Measurements from ENCODE around the gene S100A5.
A peak's percentile ranks its signal among the peaks of the same experiment; 100 is the strongest.
"Not testable (repeated sequence)": the region's sequence is repeated elsewhere in the genome, so short reads cannot be mapped to it uniquely, and the experiment has no call there.

S100A5 gene

GRCh38 chr1:153540394-153541361 lies at the start of gene S100A5:
S100A5 (minus strand) TSS chr1:153540934; CDS start chr1:153540191, 743 bp downstream.
- peak; percentile 54 for DNase-seq

GRCh38 chr1:153588482-153588881 lies 47.7 kb upstream of the S100A5 start:
- DNase-seq = no peak

GRCh38 chr1:153588033-153588432 lies 47.3 kb upstream of the S100A5 start:
- DNase-seq = not testable (repeated sequence)

GRCh38 chr1:153587314-153587713 lies 46.6 kb upstream of the S100A5 start:
- no peak for DNase-seq

- no peak for DNase-seq
Observed at GRCh38 chr1:153586347-153586746, 45.6 kb upstream of the S100A5 start.

- DNase-seq = no peak
Observed at GRCh38 chr1:153585006-153585405, 44.3 kb upstream of the S100A5 start.

GRCh38 chr1:153583976-153584375 lies 43.2 kb upstream of the S100A5 start:
- no peak for DNase-seq

GRCh38 chr1:153583514-153583913 lies 42.8 kb upstream of the S100A5 start:
- not testable (repeated sequence) for DNase-seq

GRCh38 chr1:153582836-153583235 lies 42.1 kb upstream of the S100A5 start:
- DNase-seq = not testable (repeated sequence)

GRCh38 chr1:153578936-153579335 lies 38.2 kb upstream of the S100A5 start:
- DNase-seq = no peak

- peak; percentile 51 for DNase-seq
Observed at GRCh38 chr1:153578490-153578889, 37.8 kb upstream of the S100A5 start.

- no peak for DNase-seq
Observed at GRCh38 chr1:153577624-153578051, 36.9 kb upstream of the S100A5 start.

- no peak for DNase-seq
Observed at GRCh38 chr1:153577138-153577537, 36.4 kb upstream of the S100A5 start.

GRCh38 chr1:153575497-153575896 lies 34.8 kb upstream of the S100A5 start:
- not testable (repeated sequence) for DNase-seq

GRCh38 chr1:153575081-153575491 lies 34.4 kb upstream of the S100A5 start:
- DNase-seq = not testable (repeated sequence)

GRCh38 chr1:153573351-153573750 lies 32.6 kb upstream of the S100A5 start:
- no peak for DNase-seq

GRCh38 chr1:153572569-153573015 lies 31.9 kb upstream of the S100A5 start:
- DNase-seq = peak; percentile 90

- DNase-seq = no peak
Observed at GRCh38 chr1:153571706-153572105, 31.0 kb upstream of the S100A5 start.

GRCh38 chr1:153570874-153571273 lies 30.1 kb upstream of the S100A5 start:
- DNase-seq = no peak

- DNase-seq = no peak
Observed at GRCh38 chr1:153569465-153569864, 28.7 kb upstream of the S100A5 start.

- peak; percentile 93 for DNase-seq
Observed at GRCh38 chr1:153568367-153569099, 27.8 kb upstream of the S100A5 start.

- DNase-seq = peak; percentile 92
Observed at GRCh38 chr1:153567621-153568366, 27.1 kb upstream of the S100A5 start.

All from kidney glomerular epithelial cell (primary cell).